Effector memory CD8-positive, alpha-beta T cell (primary cell): ENCODE results near the gene LCORL.
"Not testable (repeated sequence)": the region's sequence is repeated elsewhere in the genome, so short reads cannot be mapped to it uniquely, and the experiment has no call there.

Experiments
- ATAC-seq: fragments of 150-1000 bp; cut with Tn5 transposase; replicated peaks from 2 replicates; pipeline ENCODE4 v1.10.0; 2021; ENCODE audit warnings: mild to moderate bottlenecking, moderate library complexity
- DNase-seq, 3 experiments: peaks; one replicate each; pipeline ENCODE4 v3.0.0; 2021
- H3K27ac Mint-ChIP-seq, 2 donors: one replicate each; pipeline ENCODE4 v1.8.0; 2022; ENCODE audit warnings: mild to moderate bottlenecking in 2 of 2, mixed read lengths in 2 of 2, moderate library complexity in 2 of 2
- H3K27me3 Mint-ChIP-seq, 2 donors: one replicate each; pipeline ENCODE4 v1.8.0; 2022; ENCODE audit warnings: mixed read lengths in 2 of 2
- H3K36me3 Mint-ChIP-seq: one replicate; pipeline ENCODE4 v1.8.0; 2022; ENCODE audit warnings: mild to moderate bottlenecking, moderate library complexity, mixed read lengths; ENCODE audit not compliant: insufficient read depth
- H3K4me1 Mint-ChIP-seq, 2 donors: one replicate each; pipeline ENCODE4 v1.8.0; 2022; ENCODE audit warnings: low read depth in 2 of 2, mixed read lengths in 2 of 2
- H3K4me3 Mint-ChIP-seq, 2 donors: one replicate each; pipeline ENCODE4 v1.8.0; 2022; ENCODE audit warnings: mild to moderate bottlenecking in 2 of 2, mixed read lengths in 2 of 2, moderate library complexity in 2 of 2
- H3K9me3 Mint-ChIP-seq, 2 donors: one replicate each; pipeline ENCODE4 v1.8.0; 2022; ENCODE audit warnings: mixed read lengths in 2 of 2

Gene LCORL

GRCh38 chr4:17851959-17852358, 169.6 kb downstream of the LCORL start:
- no peaks in the 10 kb centered on the region for H3K4me1 Mint-ChIP-seq
- no peaks in the 10 kb centered on the region for H3K27me3 Mint-ChIP-seq
- H3K9me3 Mint-ChIP-seq = no peaks in the 10 kb centered on the region
- DNase-seq (no peak), ATAC-seq (no peak)
- H3K36me3 Mint-ChIP-seq = no peaks in the 10 kb centered on the region
- H3K27ac Mint-ChIP-seq = no peak overlapping the region
- H3K4me3 Mint-ChIP-seq = no peak overlapping the region

- H3K27me3 Mint-ChIP-seq, DNase-seq, H3K36me3 Mint-ChIP-seq, H3K9me3 Mint-ChIP-seq, ATAC-seq, H3K4me1 Mint-ChIP-seq, H3K4me3 Mint-ChIP-seq, H3K27ac Mint-ChIP-seq: not testable (repeated sequence)
These were observed 171.3 kb downstream of the LCORL start for GRCh38 chr4:17850295-17850694.

- no peak overlapping the region for H3K27ac Mint-ChIP-seq
- DNase-seq = no peak
- no peaks in the 10 kb centered on the region for H3K4me1 Mint-ChIP-seq
- no peak for ATAC-seq
- no peaks in the 10 kb centered on the region for H3K27me3 Mint-ChIP-seq
- H3K36me3 Mint-ChIP-seq = no peaks in the 10 kb centered on the region
- H3K4me3 Mint-ChIP-seq = no peak overlapping the region
- H3K9me3 Mint-ChIP-seq = no peaks in the 10 kb centered on the region
These were observed 175.3 kb downstream of the LCORL start for GRCh38 chr4:17846266-17846665.

- H3K4me3 Mint-ChIP-seq = peak overlapping the region; percentile 12 to 28
- H3K36me3 Mint-ChIP-seq = no peaks in the 10 kb centered on the region
- DNase-seq (no peak), ATAC-seq (peak; percentile 29)
- peaks cover 3 to 10% of the 10 kb centered on the region in 2 donors for H3K4me1 Mint-ChIP-seq
- no peaks in the 10 kb centered on the region for H3K9me3 Mint-ChIP-seq
- no peaks in the 10 kb centered on the region for H3K27me3 Mint-ChIP-seq
- H3K27ac Mint-ChIP-seq = peak overlapping the region in 1 of 2 donors; percentile 87
These were observed 197.5 kb downstream of the LCORL start for GRCh38 chr4:17823871-17824669.

- Mint-ChIP-seq H3K27ac (no peak overlapping the region), H3K4me1 (peaks cover 1 to 3% of the 10 kb centered on the region in 2 donors), H3K36me3 (peaks cover 3% of the 10 kb centered on the region), H3K27me3 (no peaks in the 10 kb centered on the region), H3K9me3 (no peaks in the 10 kb centered on the region), H3K4me3 (peak overlapping the region; percentile 24 to 30)
- DNase-seq (no peak), ATAC-seq (peak; percentile 90)
These were observed 204.5 kb downstream of the LCORL start for GRCh38 chr4:17817027-17817426.

- peaks cover 3% of the 10 kb centered on the region for H3K36me3 Mint-ChIP-seq
- no peaks in the 10 kb centered on the region for H3K27me3 Mint-ChIP-seq
- peaks cover 6 to 10% of the 10 kb centered on the region in 2 donors for H3K4me1 Mint-ChIP-seq
- H3K4me3 Mint-ChIP-seq = no peak overlapping the region
- ATAC-seq (no peak), DNase-seq (no peak)
- no peaks in the 10 kb centered on the region for H3K9me3 Mint-ChIP-seq
- no peak overlapping the region for H3K27ac Mint-ChIP-seq
These were observed 205.4 kb downstream of the LCORL start for GRCh38 chr4:17816142-17816541.

- DNase-seq (no peak), ATAC-seq (no peak)
- Mint-ChIP-seq H3K27ac (no peak overlapping the region), H3K4me1 (peaks cover 19 to 27% of the 10 kb centered on the region in 2 donors), H3K9me3 (no peaks in the 10 kb centered on the region), H3K4me3 (no peak overlapping the region), H3K36me3 (peaks cover 13% of the 10 kb centered on the region), H3K27me3 (no peaks in the 10 kb centered on the region)
These were observed 207.4 kb downstream of the LCORL start for GRCh38 chr4:17814140-17814539.

- Mint-ChIP-seq H3K36me3 (peaks cover 18% of the 10 kb centered on the region), H3K27me3 (no peaks in the 10 kb centered on the region), H3K4me1 (peaks cover 24 to 37% of the 10 kb centered on the region in 2 donors), H3K9me3 (no peaks in the 10 kb centered on the region), H3K27ac (no peak overlapping the region), H3K4me3 (peak overlapping the region in 1 of 2 donors; percentile 90)
- DNase-seq (no peak), ATAC-seq (no peak)
These were observed 208.8 kb downstream of the LCORL start for GRCh38 chr4:17812801-17813200.

GRCh38 chr4:17812125-17812524, 209.4 kb downstream of the LCORL start:
- peak overlapping the region; percentile 90 to 93 for H3K4me3 Mint-ChIP-seq
- H3K9me3 Mint-ChIP-seq = no peaks in the 10 kb centered on the region
- no peak for ATAC-seq
- DNase-seq = no peak
- peaks cover 29 to 44% of the 10 kb centered on the region in 2 donors for H3K4me1 Mint-ChIP-seq
- no peaks in the 10 kb centered on the region for H3K27me3 Mint-ChIP-seq
- H3K27ac Mint-ChIP-seq = peak overlapping the region in 1 of 2 donors; percentile 97
- peaks cover 18% of the 10 kb centered on the region for H3K36me3 Mint-ChIP-seq

- H3K36me3 Mint-ChIP-seq = peaks cover 18% of the 10 kb centered on the region
- H3K4me3 Mint-ChIP-seq = peak overlapping the region; percentile 90 to 93
- peak overlapping the region; percentile 97 to 98 for H3K27ac Mint-ChIP-seq
- peaks cover 32 to 53% of the 10 kb centered on the region in 2 donors for H3K4me1 Mint-ChIP-seq
- ATAC-seq (peak; percentile 10), DNase-seq (peak in 1 of 3 experiments; percentile 9)
- H3K9me3 Mint-ChIP-seq = no peaks in the 10 kb centered on the region
- no peaks in the 10 kb centered on the region for H3K27me3 Mint-ChIP-seq
These were observed 210.4 kb downstream of the LCORL start for GRCh38 chr4:17811078-17811603.

- Mint-ChIP-seq H3K9me3 (no peaks in the 10 kb centered on the region), H3K36me3 (peaks cover 15% of the 10 kb centered on the region), H3K27ac (peak within 1 kb of the TSS; percentile 97 to 98), H3K27me3 (no peaks in the 10 kb centered on the region), H3K4me1 (peaks cover 36 to 60% of the 10 kb centered on the region in 2 donors), H3K4me3 (peak within 1 kb of the TSS; percentile 90 to 93)
- peak; percentile 88 for ATAC-seq
- DNase-seq = peak; percentile 99 to 100 (median 99)
These were observed 211.1 kb downstream of the LCORL start, which contains the start of the genes DCAF16 and NCAPG for GRCh38 chr4:17810260-17811077. Gene DCAF16, minus strand, starts transcription at chr4:17810757. Its CDS starts 6,616 bp downstream, at chr4:17804141. Gene NCAPG, plus strand, starts transcription at chr4:17810979. Its CDS starts 99 bp downstream, at chr4:17811078.

GRCh38 chr4:17809667-17810066, 211.9 kb downstream of the LCORL start:
- no peak for DNase-seq
- no peak for ATAC-seq
- no peaks in the 10 kb centered on the region for H3K9me3 Mint-ChIP-seq
- peak overlapping the region; percentile 97 to 98 for H3K27ac Mint-ChIP-seq
- H3K4me3 Mint-ChIP-seq = peak overlapping the region; percentile 90 to 93
- H3K27me3 Mint-ChIP-seq = no peaks in the 10 kb centered on the region
- H3K4me1 Mint-ChIP-seq = peaks cover 36 to 64% of the 10 kb centered on the region in 2 donors
- peaks cover 19% of the 10 kb centered on the region for H3K36me3 Mint-ChIP-seq

- DNase-seq (no peak), ATAC-seq (no peak)
- no peaks in the 10 kb centered on the region for H3K9me3 Mint-ChIP-seq
- peaks cover 36% of the 10 kb centered on the region for H3K36me3 Mint-ChIP-seq
- peak overlapping the region; percentile 29 to 85 for H3K27ac Mint-ChIP-seq
- no peaks in the 10 kb centered on the region for H3K27me3 Mint-ChIP-seq
- H3K4me1 Mint-ChIP-seq = peaks cover 36 to 77% of the 10 kb centered on the region in 2 donors
- H3K4me3 Mint-ChIP-seq = peak overlapping the region; percentile 90 to 93
These were observed 214.1 kb downstream of the LCORL start for GRCh38 chr4:17807446-17807845.
